K562 (cell line): ENCODE data around the gene EOGT. TPM values are rescaled to one million over a fixed set of nuclear protein-coding genes. Genes with fewer than 3 reads are reported as not detected.

Experiments used
- ATAC-seq: fragments of 200-7000 bp; cut with Tn5 transposase; 3 replicates; pipeline ENCODE4 v1.9.1; 2020; ENCODE audit warnings: moderate library complexity
- BruUV-seq: library from RNA; stranded (reverse); fragments of 400-500 nt; replicated peaks from 2 replicates; lab custom pipeline; 2021; lab: Mats Ljungman, UMichigan
- CTCF ChIA-PET: fragments of 300-600 bp; formaldehyde crosslinking; extraction: SDS; loops from one replicate; lab custom pipeline; 2021; ENCODE audit warnings: low intra/inter-chr PET ratio; lab: Yijun Ruan, JAX
- POLR2A ChIA-PET: fragments of 300-600, 350-650 bp; sonication (Branson Sonifier 250); formaldehyde crosslinking; extraction: SDS; loops from one replicate; lab custom pipeline; 2021; ENCODE audit warnings: antibody characterized with exemption, inconsistent platforms; lab: Yijun Ruan, JAX
- DNase-seq, 4 experiments: peaks; one replicate each; pipeline versions ENCODE4 v3.0.0 to v3.0.0-alpha.2; 2011 to 2018; ENCODE audit warnings: low spot score in 3 of 4, mixed read lengths in 3 of 4; ENCODE audit errors: extremely low read depth in 1 of 4
- FAIRE-seq: peaks from 2 replicates; lab custom pipeline; 2011; peaks lifted over from hg19 to GRCh38; lab: Jason Lieb, UNC
- H2AFZ ChIP-seq: 2 replicates; pipeline ENCODE4 v1.6.0; 2011; ENCODE audit warnings: low read depth, low read length, control low read depth, inconsistent platforms
- H3K27ac ChIP-seq: fragments of 200-600 bp; 3 replicates; pipeline ENCODE4 v1.8.0; 2011; ENCODE audit warnings: low read depth, mild to moderate bottlenecking, control low read depth, inconsistent platforms, low read length, moderate library complexity, mixed read lengths; ENCODE audit errors: extremely low read depth
- H3K27me3 ChIP-seq, 2 experiments: fragments of 300-600 bp in 1 of 2; 2 replicates in 1 of 2; 3 replicates in 1 of 2; pipeline versions ENCODE4 v1.6.0 to v1.8.0; 2011; ENCODE audit warnings: inconsistent platforms in 2 of 2, low read length in 2 of 2, mild to moderate bottlenecking in 1 of 2, mixed read lengths in 1 of 2, moderate library complexity in 1 of 2; ENCODE audit not compliant: control insufficient read depth in 2 of 2, insufficient read depth in 2 of 2
- H3K36me3 ChIP-seq: fragments of 300-600 bp; 3 replicates; pipeline ENCODE4 v1.8.0; 2011; ENCODE audit warnings: mild to moderate bottlenecking, low read length, inconsistent platforms; ENCODE audit not compliant: control insufficient read depth, insufficient read depth
- H3K4me1 ChIP-seq, 2 experiments: fragments of 200-600 bp in 1 of 2; replicated peaks in 1 of 2; 2 replicates in 1 of 2; 3 replicates in 1 of 2; pipeline versions ENCODE4 v1.5.1 to v1.8.0; 2011; ENCODE audit warnings: inconsistent platforms in 2 of 2, low read length in 2 of 2, mild to moderate bottlenecking in 1 of 2, mixed read lengths in 1 of 2, moderate library complexity in 1 of 2; ENCODE audit not compliant: control insufficient read depth in 2 of 2, insufficient read depth in 2 of 2
- H3K4me2 ChIP-seq: 2 replicates; pipeline ENCODE4 v1.6.1; 2011; ENCODE audit warnings: low read length, control low read depth, inconsistent platforms, mixed read lengths; ENCODE audit not compliant: insufficient read depth
- H3K4me3 ChIP-seq: fragments of 200-600 bp; sonication (generic), shearing (Covaris generic); 2 replicates; pipeline ENCODE4 v1.5.1; 2016; ENCODE audit warnings: control low read depth, inconsistent platforms
- H3K79me2 ChIP-seq: fragments of 200-600 bp; 3 replicates; pipeline ENCODE4 v1.8.0; 2011; ENCODE audit warnings: low read length, inconsistent platforms; ENCODE audit not compliant: control insufficient read depth, insufficient read depth
- H3K9ac ChIP-seq, 2 experiments: 2 replicates each; pipeline versions ENCODE4 v1.6.0 to v1.6.1; 2011; ENCODE audit warnings: low read depth in 2 of 2, low read length in 2 of 2, control low read depth in 1 of 2, inconsistent platforms in 1 of 2, mild to moderate bottlenecking in 1 of 2, mixed read lengths in 1 of 2; ENCODE audit not compliant: insufficient read depth in 1 of 2
- H3K9me1 ChIP-seq: one replicate; pipeline ENCODE4 v1.6.0; 2011; ENCODE audit warnings: inconsistent platforms, mild to moderate bottlenecking, low read length, moderate library complexity; ENCODE audit not compliant: control insufficient read depth, insufficient read depth
- H3K9me3 ChIP-seq: replicated peaks from 2 replicates; pipeline ENCODE4 v1.5.1; 2011; ENCODE audit warnings: low read depth, low read length, inconsistent platforms; ENCODE audit not compliant: control insufficient read depth, insufficient read depth
- H4K20me1 ChIP-seq: replicated peaks from 2 replicates; pipeline ENCODE4 v1.6.1; 2011; ENCODE audit warnings: low read length, inconsistent platforms, mixed read lengths; ENCODE audit not compliant: control insufficient read depth, insufficient read depth
- BCOR ChIP-seq: fragments of 450-650 bp; IDR thresholded peaks from 2 replicates; pipeline ENCODE4 v1.6.1; 2016
- CSDE1 ChIP-seq, 2 experiments: fragments of 450-650 bp; IDR thresholded peaks; 2 replicates each; pipeline ENCODE4 v1.6.1; 2016; ENCODE audit warnings: mild to moderate bottlenecking in 1 of 2
- DMBX1 ChIP-seq: fragments of 250-450 bp; sonication (Bioruptor Pico); IDR thresholded peaks from 2 replicates; pipeline ENCODE4 v1.8.0; 2022; ENCODE audit warnings: inconsistent platforms, mild to moderate bottlenecking, moderate library complexity, borderline replicate concordance
- GATAD2A ChIP-seq: fragments of 450-650 bp; IDR thresholded peaks from 2 replicates; pipeline ENCODE4 v1.6.1; 2017
- PHF8 ChIP-seq: fragments of 200-600 bp; sonication (generic); IDR thresholded peaks from 2 replicates; pipeline ENCODE4 v1.6.1; 2012; ENCODE audit warnings: mixed run types, mild to moderate bottlenecking, inconsistent platforms, low read length, moderate library complexity, borderline replicate concordance
- SMARCB1 ChIP-seq: IDR thresholded peaks from 2 replicates; pipeline ENCODE4 v1.6.1; 2011; ENCODE audit warnings: improper control_type of control experiment, low read depth; ENCODE audit not compliant: insufficient read length
- ZFX ChIP-seq: sonication (generic); formaldehyde crosslinking; IDR thresholded peaks from 2 replicates; pipeline ENCODE4 v1.8.0; 2022; ENCODE audit warnings: mild to moderate bottlenecking, missing genetic modification reagents, moderate library complexity
- ZNF253 ChIP-seq: fragments of 250-450 bp; sonication (Bioruptor Pico); conservative IDR thresholded peaks from 2 replicates; pipeline ENCODE4 v1.6.1; 2021; ENCODE audit warnings: mild to moderate bottlenecking
- ZSCAN32 ChIP-seq: fragments of 450-650 bp; formaldehyde crosslinking; IDR thresholded peaks from 2 replicates; pipeline ENCODE4 v1.4.0; 2020; ENCODE audit warnings: mild to moderate bottlenecking, moderate library complexity
- WGBS: fragments of 100-300 bp; shearing (Covaris generic); methylation state at CpG from one replicate; pipeline ENCODE4 v1.1.6; 2016; ENCODE audit warnings: low coverage, mixed read lengths; ENCODE audit not compliant: insufficient coverage; ENCODE audit errors: missing lambda C conversion rate; 5-methylcytosine and 5-hydroxymethylcytosine counted together
- in situ Hi-C: fragments of 300-500 bp; cut with MboI; formaldehyde crosslinking; loops from 4 replicates; pipeline ENCODE4 v1.15.0; 2018; ENCODE audit warnings: inconsistent platforms, mixed read lengths
- intact Hi-C: fragments of 100-400 bp; cut with micrococcal nuclease; formaldehyde crosslinking; loops from 2 replicates; pipeline ENCODE4 v1.14.2; 2022
- polyA plus RNA-seq, 8 experiments: library from polyadenylated mRNA; depleted of rRNA in 4 of 8; stranded (reverse) in 5 of 8; unstranded in 3 of 8; fragments of >200 nt; fragmentation: Nextera tagmentation in 2 of 8; fragmentation: Illumina TruSeq in 1 of 8; extraction: Ambion mirVana in 2 of 8; extraction: Trizol in 1 of 8; gene quantifications; 2 replicates each; pipeline versions ENCODE4 v1.2.1 to v1.2.3, GENCODE V29; 2011 to 2014; ENCODE audit warnings: inconsistent platforms in 1 of 8, missing spikeins in 1 of 8
- total RNA-seq, 7 experiments: library from RNA; depleted of rRNA in 6 of 7; stranded (reverse); fragments of >200 nt in 6 of 7; fragmentation: Illumina TruSeq in 2 of 7; extraction: Trizol in 2 of 7; gene quantifications; 2 replicates each; pipeline versions ENCODE4 v1.2.1 to v1.2.3, GENCODE V29; 2011 to 2021; ENCODE audit warnings: low replicate concordance in 1 of 7
- TF ChIP-seq, protein P1 (sequence below): fragments of 250-450 bp; sonication (Bioruptor Pico); IDR thresholded peaks from 2 replicates; pipeline ENCODE4 v1.8.0; 2021; ENCODE audit warnings: moderate library complexity, mild to moderate bottlenecking, inconsistent platforms
- TF ChIP-seq, protein P2 (sequence below): fragments of 450-650 bp; IDR thresholded peaks from 2 replicates; pipeline ENCODE4 v1.6.1; 2018; ENCODE audit warnings: mild to moderate bottlenecking, low read depth; ENCODE audit not compliant: partially characterized antibody

Gene EOGT
- total and polyA plus RNA-seq, 9 of the 15 experiments (the other 6 are each of a cell fraction or from before 2014, with no cell fraction given) = 3.6 to 17.9 (median 7.4) TPM

DNA sequence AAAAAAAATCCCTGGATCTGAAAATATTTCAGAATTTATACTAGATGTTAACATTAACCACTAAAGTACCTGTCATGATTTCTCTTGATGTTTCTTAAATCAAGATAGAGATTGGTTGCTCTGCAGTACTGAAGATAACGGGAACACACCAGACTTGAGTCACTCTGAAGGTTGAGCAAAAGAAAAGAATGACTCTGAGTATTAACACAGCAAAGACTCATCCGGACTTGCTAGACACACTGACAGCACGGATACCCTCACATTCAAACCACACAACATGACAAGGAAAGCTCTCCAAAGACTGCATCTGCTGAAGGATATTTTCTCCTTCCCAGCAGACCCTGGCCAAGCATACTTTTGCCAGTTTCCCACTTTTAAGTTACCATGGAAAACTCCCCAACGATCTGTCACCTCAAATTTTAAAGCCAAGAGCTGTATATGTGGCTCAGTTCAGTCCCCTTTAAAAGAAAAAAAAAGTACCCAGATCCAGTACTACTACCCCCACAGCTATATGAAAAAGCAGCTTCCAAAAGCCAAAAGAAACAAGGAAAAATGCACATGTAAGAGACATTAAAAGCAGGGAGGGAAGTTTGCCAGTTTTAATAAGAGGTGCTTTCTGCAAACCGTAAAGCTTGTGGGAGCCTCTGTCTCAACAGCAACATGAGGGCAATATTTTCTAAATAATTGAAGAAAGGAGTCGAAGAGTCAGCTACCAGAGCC, 8.3 kb downstream of the EOGT start:
- no peak overlapping the region for H2AFZ ChIP-seq
- no peaks in the 10 kb centered on the region for H3K9me1 ChIP-seq
- no peaks in the 10 kb centered on the region for H3K9me3 ChIP-seq
- no peak overlapping the region for H3K27ac ChIP-seq
- in situ Hi-C loops (no loop called here), intact Hi-C loops (no loop called here)
- WGBS = 70% methylated on average over 6 of the region's 6 CpGs
- no peak overlapping the region for H3K4me2 ChIP-seq
- H3K79me2 ChIP-seq = no peaks in the 10 kb centered on the region
- H3K36me3 ChIP-seq = peaks cover 64% of the 10 kb centered on the region; the same call in 2 of the 3 replicates
- no peak overlapping the region for H3K9ac ChIP-seq
- BruUV-seq = no TSS peak
- H4K20me1 ChIP-seq = no peaks in the 10 kb centered on the region
- no peak overlapping the region for H3K4me3 ChIP-seq
- no peak for FAIRE-seq
- no peaks in the 10 kb centered on the region for H3K4me1 ChIP-seq
- no peaks in the 10 kb centered on the region for H3K27me3 ChIP-seq
- POLR2A ChIA-PET = interaction anchor here (1.5 to 2.4 kb wide), 2 partner anchors 9 to 44 kb away, joined by 3 to 6 read pairs; no protein-coding TSS in a partner anchor
- no peak for TF ChIP-seq ZFX (CRISPR knock-in tag)
- no peak for TF ChIP-seq GATAD2A
- no peak for TF ChIP-seq SMARCB1
- no peak for TF ChIP-seq ZSCAN32 (CRISPR knock-in tag)
- TF ChIP-seq, protein P1, sequence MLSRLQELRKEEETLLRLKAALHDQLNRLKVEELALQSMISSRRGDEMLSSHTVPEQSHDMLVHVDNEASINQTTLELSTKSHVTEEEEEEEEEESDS = no peak
- TF ChIP-seq CSDE1 (IDR thresholded peaks at IDR 0.05) = no peak
- no peak for TF ChIP-seq PHF8
- TF ChIP-seq, protein P2, sequence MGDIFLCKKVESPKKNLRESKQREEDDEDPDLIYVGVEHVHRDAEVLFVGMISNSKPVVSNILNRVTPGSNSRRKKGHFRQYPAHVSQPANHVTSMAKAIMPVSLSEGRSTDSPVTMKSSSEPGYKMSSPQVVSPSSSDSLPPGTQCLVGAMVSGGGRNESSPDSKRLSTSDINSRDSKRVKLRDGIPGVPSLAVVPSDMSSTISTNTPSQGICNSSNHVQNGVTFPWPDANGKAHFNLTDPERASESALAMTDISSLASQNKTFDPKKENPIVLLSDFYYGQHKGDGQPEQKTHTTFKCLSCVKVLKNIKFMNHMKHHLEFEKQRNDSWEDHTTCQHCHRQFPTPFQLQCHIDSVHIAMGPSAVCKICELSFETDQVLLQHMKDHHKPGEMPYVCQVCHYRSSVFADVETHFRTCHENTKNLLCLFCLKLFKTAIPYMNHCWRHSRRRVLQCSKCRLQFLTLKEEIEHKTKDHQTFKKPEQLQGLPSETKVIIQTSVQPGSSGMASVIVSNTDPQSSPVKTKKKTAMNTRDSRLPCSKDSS = no peak
- no peak for TF ChIP-seq BCOR
- TF ChIP-seq ZNF253 (CRISPR knock-in tag) = no peak
- no peak for TF ChIP-seq DMBX1
- CTCF ChIA-PET = no interaction called here
- DNase-seq = no peak
- no peak for ATAC-seq
